Loucy (cell line): ENCODE data around the gene ATP5MK.

ENCODE experiments used
- H2AFZ ChIP-seq: fragments of 200-600 bp; sonication (generic); 2 replicates; pipeline ENCODE4 v1.6.0; 2016; ENCODE audit warnings: antibody characterized with exemption, mild to moderate bottlenecking, low read length, moderate library complexity
- H3F3A ChIP-seq: fragments of 200-600 bp; 2 replicates; pipeline ENCODE4 v1.6.0; 2016; ENCODE audit warnings: antibody characterized with exemption, low read depth, mild to moderate bottlenecking
- H3K27me3 ChIP-seq: fragments of 200-600 bp; sonication (generic); 2 replicates; pipeline ENCODE4 v1.6.1; 2014; ENCODE audit warnings: low read length, mild to moderate bottlenecking; ENCODE audit not compliant: insufficient read depth, poor library complexity, severe bottlenecking
- H3K36me3 ChIP-seq: fragments of 200-600 bp; sonication (generic); 2 replicates; pipeline ENCODE4 v1.6.1; 2016; ENCODE audit warnings: low read length; ENCODE audit not compliant: insufficient read depth
- H3K4me1 ChIP-seq: fragments of 200-600 bp; sonication (generic); 2 replicates; pipeline ENCODE4 v1.5.1; 2014; ENCODE audit warnings: low read length, mild to moderate bottlenecking; ENCODE audit not compliant: insufficient read depth, poor library complexity, severe bottlenecking
- H3K4me2 ChIP-seq: fragments of 200-600 bp; sonication (generic); 2 replicates; pipeline ENCODE4 v1.6.0; 2014; ENCODE audit warnings: antibody characterized with exemption, low read length, low read depth, mild to moderate bottlenecking; ENCODE audit not compliant: poor library complexity, severe bottlenecking
- H3K4me3 ChIP-seq: fragments of 200-600 bp; sonication (generic); 2 replicates; pipeline ENCODE4 v1.5.1; 2014; ENCODE audit warnings: low read length, mild to moderate bottlenecking, mixed read lengths; ENCODE audit not compliant: poor library complexity, severe bottlenecking
- H3K79me2 ChIP-seq: fragments of 200-600 bp; sonication (generic); 2 replicates; pipeline ENCODE4 v1.6.1; 2014; ENCODE audit warnings: low read length; ENCODE audit not compliant: insufficient read depth
- H3K9ac ChIP-seq: fragments of 200-600 bp; sonication (generic); 2 replicates; pipeline ENCODE4 v1.6.0; 2014; ENCODE audit warnings: mild to moderate bottlenecking, low read depth, low read length, moderate library complexity; ENCODE audit not compliant: poor library complexity, severe bottlenecking
- H3K9me2 ChIP-seq: fragments of 200-600 bp; sonication (generic); replicated peaks from 2 replicates; pipeline ENCODE4 v1.6.1; 2016; ENCODE audit warnings: low read depth, low read length, mixed read lengths
- H3K9me3 ChIP-seq: fragments of 200-600 bp; sonication (generic); 2 replicates; pipeline ENCODE4 v1.6.1; 2014; ENCODE audit warnings: mild to moderate bottlenecking, antibody characterized with exemption, low read length, low read depth; ENCODE audit not compliant: insufficient read depth
- H4K20me1 ChIP-seq: fragments of 200-600 bp; sonication (generic); 2 replicates; pipeline ENCODE4 v1.6.0; 2014; ENCODE audit warnings: antibody characterized with exemption, low read length, mild to moderate bottlenecking; ENCODE audit not compliant: insufficient read depth, poor library complexity, severe bottlenecking
- EZH2phosphoT487 ChIP-seq: fragments of 200-600 bp; IDR thresholded peaks from 2 replicates; pipeline ENCODE4 v1.6.1; 2018; ENCODE audit warnings: antibody characterized with exemption, mild to moderate bottlenecking, moderate library complexity, borderline replicate concordance
- TF ChIP-seq, protein P1 (sequence below): fragments of 200-600 bp; sonication (generic); conservative IDR thresholded peaks from 2 replicates; pipeline ENCODE4 v1.5.1; 2014; ENCODE audit warnings: mild to moderate bottlenecking, antibody characterized with exemption, low read length

Gene ATP5MK

DNA sequence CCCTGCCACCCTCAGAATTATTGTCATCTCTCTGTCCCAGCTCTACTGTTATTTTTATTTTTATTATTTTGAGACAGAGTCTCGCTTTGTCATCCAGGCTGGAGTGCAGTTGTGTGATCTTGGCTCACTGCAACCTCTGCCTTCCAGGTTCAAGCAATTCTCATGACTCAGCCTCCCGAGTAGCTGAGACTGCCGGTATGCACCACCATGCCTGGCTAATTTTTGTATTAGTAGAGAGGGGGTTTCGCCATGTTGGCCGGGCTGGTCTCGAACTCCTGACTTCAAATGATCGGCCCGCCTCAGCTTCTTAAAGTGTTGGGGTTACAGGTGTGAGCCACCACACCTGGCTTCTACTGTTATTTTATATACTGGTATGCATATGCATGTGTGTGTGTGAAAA is 44.9 kb upstream of the ATP5MK start:
- Histone ChIP-seq H3K27me3 (no peaks in the 10 kb centered on the region), H2AFZ (no peak overlapping the region), H3K79me2 (no peaks in the 10 kb centered on the region; the same call in 1 of the 2 replicates), H3K4me1 (no peaks in the 10 kb centered on the region), H4K20me1 (no peaks in the 10 kb centered on the region), H3K4me2 (no peak overlapping the region), H3K36me3 (peaks cover 96% of the 10 kb centered on the region; the same call in 1 of the 2 replicates), H3K9me3 (no peaks in the 10 kb centered on the region), H3F3A (no peaks in the 10 kb centered on the region), H3K9me2 (no peaks in the 10 kb centered on the region), H3K4me3 (no peak overlapping the region), H3K9ac (no peak overlapping the region)
- no peak for TF ChIP-seq EZH2phosphoT487
- TF ChIP-seq, protein P1, sequence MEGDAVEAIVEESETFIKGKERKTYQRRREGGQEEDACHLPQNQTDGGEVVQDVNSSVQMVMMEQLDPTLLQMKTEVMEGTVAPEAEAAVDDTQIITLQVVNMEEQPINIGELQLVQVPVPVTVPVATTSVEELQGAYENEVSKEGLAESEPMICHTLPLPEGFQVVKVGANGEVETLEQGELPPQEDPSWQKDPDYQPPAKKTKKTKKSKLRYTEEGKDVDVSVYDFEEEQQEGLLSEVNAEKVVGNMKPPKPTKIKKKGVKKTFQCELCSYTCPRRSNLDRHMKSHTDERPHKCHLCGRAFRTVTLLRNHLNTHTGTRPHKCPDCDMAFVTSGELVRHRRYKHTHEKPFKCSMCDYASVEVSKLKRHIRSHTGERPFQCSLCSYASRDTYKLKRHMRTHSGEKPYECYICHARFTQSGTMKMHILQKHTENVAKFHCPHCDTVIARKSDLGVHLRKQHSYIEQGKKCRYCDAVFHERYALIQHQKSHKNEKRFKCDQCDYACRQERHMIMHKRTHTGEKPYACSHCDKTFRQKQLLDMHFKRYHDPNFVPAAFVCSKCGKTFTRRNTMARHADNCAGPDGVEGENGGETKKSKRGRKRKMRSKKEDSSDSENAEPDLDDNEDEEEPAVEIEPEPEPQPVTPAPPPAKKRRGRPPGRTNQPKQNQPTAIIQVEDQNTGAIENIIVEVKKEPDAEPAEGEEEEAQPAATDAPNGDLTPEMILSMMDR = no peak

DNA sequence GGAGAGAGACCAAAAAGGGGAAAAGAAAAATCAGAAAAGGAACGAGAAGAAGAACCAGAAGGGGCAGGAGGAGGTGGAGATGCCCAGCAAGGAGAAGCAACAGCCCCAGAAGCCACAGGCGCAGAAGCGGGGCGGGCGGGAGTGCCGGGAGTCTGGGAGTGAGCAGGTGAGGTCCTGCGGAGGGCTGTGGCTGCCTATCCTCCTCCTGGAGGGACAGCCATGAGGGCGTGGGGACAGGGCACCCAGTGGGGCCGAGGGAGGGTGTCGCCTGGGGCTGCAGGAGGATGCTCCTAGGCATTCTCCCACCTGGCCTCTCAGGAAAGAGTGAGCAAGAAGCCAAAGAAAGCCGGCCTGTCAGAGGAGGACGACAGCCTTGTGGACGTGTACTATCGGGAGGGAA is 44.1 kb upstream of the ATP5MK start:
- Histone ChIP-seq H3K9me3 (no peaks in the 10 kb centered on the region), H3K4me3 (no peak overlapping the region), H3K9me2 (no peaks in the 10 kb centered on the region), H3K4me1 (no peaks in the 10 kb centered on the region), H2AFZ (no peak overlapping the region), H3K79me2 (no peaks in the 10 kb centered on the region), H3K9ac (no peak overlapping the region), H3K4me2 (no peak overlapping the region), H3K36me3 (peaks cover 94% of the 10 kb centered on the region; the same call in 1 of the 2 replicates), H4K20me1 (no peaks in the 10 kb centered on the region), H3F3A (no peaks in the 10 kb centered on the region), H3K27me3 (no peaks in the 10 kb centered on the region)
- TF ChIP-seq EZH2phosphoT487 = no peak
- TF ChIP-seq, protein P1 = no peak

DNA sequence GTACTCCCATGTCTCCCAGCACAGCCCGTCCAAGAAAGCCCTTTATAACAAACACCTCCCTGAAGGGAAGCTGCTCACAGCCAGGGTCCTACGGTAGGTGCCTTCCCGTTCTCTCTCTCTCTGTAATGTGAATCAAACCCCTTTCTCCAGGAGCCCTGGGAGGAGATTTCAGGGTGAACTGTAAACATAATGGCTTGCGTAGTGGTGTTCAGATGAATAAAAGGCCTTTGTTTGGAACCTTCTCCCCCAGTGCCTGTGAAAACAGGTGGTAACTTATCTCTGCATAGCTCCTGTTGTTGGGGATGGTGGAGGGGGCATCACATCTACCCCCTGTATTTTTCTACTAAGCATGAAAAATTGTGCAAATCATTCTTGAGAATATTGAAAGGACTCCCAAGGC is 43.5 kb upstream of the ATP5MK start:
- no peaks in the 10 kb centered on the region for H3K27me3 ChIP-seq
- no peaks in the 10 kb centered on the region for H3K4me1 ChIP-seq
- no peak overlapping the region for H3K4me2 ChIP-seq
- no peaks in the 10 kb centered on the region for H3K9me2 ChIP-seq
- no peaks in the 10 kb centered on the region for H3K79me2 ChIP-seq
- no peak overlapping the region for H3K9ac ChIP-seq
- no peaks in the 10 kb centered on the region for H4K20me1 ChIP-seq
- no peaks in the 10 kb centered on the region for H3K9me3 ChIP-seq
- peaks cover 91% of the 10 kb centered on the region; the same call in 1 of the 2 replicates for H3K36me3 ChIP-seq
- TF ChIP-seq EZH2phosphoT487 = no peak
- TF ChIP-seq, protein P1 = no peak
- H3F3A ChIP-seq = no peaks in the 10 kb centered on the region
- no peak overlapping the region for H2AFZ ChIP-seq
- no peak overlapping the region for H3K4me3 ChIP-seq
